ENCODE data around the gene RELL1.

RELL1 gene

GRCh38 chr4:37631551-37631950, 54.6 kb downstream of the RELL1 start:
- no peak for DNase-seq

GRCh38 chr4:37629713-37630112, 56.5 kb downstream of the RELL1 start:
- DNase-seq = no peak

GRCh38 chr4:37628977-37629609, 57.1 kb downstream of the RELL1 start:
- DNase-seq = no peak

GRCh38 chr4:37627263-37627662, 58.9 kb downstream of the RELL1 start:
- no peak for DNase-seq

- DNase-seq = no peak
Observed at GRCh38 chr4:37625499-37625898, 60.7 kb downstream of the RELL1 start.

GRCh38 chr4:37623940-37624339, 62.2 kb downstream of the RELL1 start:
- no peak for DNase-seq

GRCh38 chr4:37623125-37623524, 63.1 kb downstream of the RELL1 start:
- DNase-seq = no peak

GRCh38 chr4:37620176-37620575, 66.0 kb downstream of the RELL1 start:
- no peak for DNase-seq

- DNase-seq = no peak
Observed at GRCh38 chr4:37615720-37616063, 70.5 kb downstream of the RELL1 start.

- DNase-seq = no peak
Observed at GRCh38 chr4:37615059-37615719, 71.0 kb downstream of the RELL1 start.

- DNase-seq = no peak
Observed at GRCh38 chr4:37612811-37613210, 73.4 kb downstream of the RELL1 start.

- no peak for DNase-seq
Observed at GRCh38 chr4:37609626-37610025, 76.5 kb downstream of the RELL1 start.

GRCh38 chr4:37607018-37607417, 79.2 kb downstream of the RELL1 start:
- no peak for DNase-seq

- DNase-seq = no peak
Observed at GRCh38 chr4:37605843-37606565, 80.2 kb downstream of the RELL1 start.

GRCh38 chr4:37604461-37604860, 81.7 kb downstream of the RELL1 start:
- no peak for DNase-seq

- DNase-seq = no peak
Observed at GRCh38 chr4:37603711-37604110, 82.5 kb downstream of the RELL1 start.

- DNase-seq = peak; percentile 59
Observed at GRCh38 chr4:37603070-37603468, 83.1 kb downstream of the RELL1 start.

GRCh38 chr4:37602454-37603069, 83.6 kb downstream of the RELL1 start:
- DNase-seq = no peak

- DNase-seq = no peak
Observed at GRCh38 chr4:37601531-37601930, 84.6 kb downstream of the RELL1 start.

- no peak for DNase-seq
Observed at GRCh38 chr4:37599092-37599790, 86.9 kb downstream of the RELL1 start.

GRCh38 chr4:37597034-37597433, 89.1 kb downstream of the RELL1 start:
- DNase-seq = no peak

- DNase-seq = no peak
Observed at GRCh38 chr4:37595875-37596680, 90.1 kb downstream of the RELL1 start.
